HepG2 (cell line): ENCODE measurements around the gene TBCD. TPM values are rescaled to one million over a fixed set of nuclear protein-coding genes. Genes with fewer than 3 reads are reported as not detected.
A peak's percentile ranks its signal among the peaks of the same experiment; 100 is the strongest.

Experiments used
- ATAC-seq: fragments of 200-7000 bp; cut with Tn5 transposase; 3 replicates; pipeline ENCODE4 v1.9.1; 2020; ENCODE audit warnings: mild to moderate bottlenecking, moderate library complexity
- BruUV-seq: library from RNA; stranded (reverse); fragments of 400-500 nt; replicated peaks from 2 replicates; lab custom pipeline; 2021; lab: Mats Ljungman, UMichigan
- CTCF ChIA-PET: fragments of 300-600 bp; formaldehyde crosslinking; extraction: SDS; loops from one replicate; lab custom pipeline; 2021; ENCODE audit warnings: low total read pairs, inconsistent platforms, low intra/inter-chr PET ratio; lab: Yijun Ruan, JAX
- POLR2A ChIA-PET: fragments of 350-600 bp; sonication (Branson Sonifier 250); formaldehyde crosslinking; loops from one replicate; lab custom pipeline; 2020; ENCODE audit warnings: antibody characterized with exemption, inconsistent platforms; lab: Yijun Ruan, JAX
- DNase-seq: peaks from one replicate; pipeline ENCODE4 v3.0.0-alpha.2; 2015; ENCODE audit warnings: low spot score
- FAIRE-seq: peaks from 3 replicates; lab custom pipeline; 2011; peaks lifted over from hg19 to GRCh38; lab: Jason Lieb, UNC
- H2AFZ ChIP-seq: one replicate; pipeline ENCODE4 v1.6.1; 2011; ENCODE audit warnings: low read length, inconsistent platforms
- H3K27ac ChIP-seq: fragments of 300-600 bp; 3 replicates; pipeline ENCODE4 v1.8.0; 2011; ENCODE audit warnings: mixed run types, mild to moderate bottlenecking, mixed read lengths, low read length, inconsistent platforms; ENCODE audit not compliant: insufficient read depth; ENCODE audit errors: extremely low read length
- H3K27me3 ChIP-seq, 2 experiments: fragments of 200-600 bp in 1 of 2; 2 replicates in 1 of 2; 3 replicates in 1 of 2; pipeline versions ENCODE4 v1.6.0 to v1.8.0; 2011; ENCODE audit warnings: low read length in 2 of 2, mild to moderate bottlenecking in 2 of 2, moderate library complexity in 2 of 2, inconsistent platforms in 1 of 2; ENCODE audit not compliant: insufficient read depth in 2 of 2, control insufficient read depth in 1 of 2
- H3K36me3 ChIP-seq, 2 experiments: fragments of 200-600 bp in 1 of 2; replicated peaks in 1 of 2; 2 replicates in 1 of 2; 3 replicates in 1 of 2; pipeline versions ENCODE4 v1.5.1 to v1.8.0; 2011; ENCODE audit warnings: low read length in 2 of 2, inconsistent platforms in 1 of 2; ENCODE audit not compliant: insufficient read depth in 2 of 2, control insufficient read depth in 1 of 2
- H3K4me1 ChIP-seq: 2 replicates; pipeline ENCODE4 v1.5.1; 2012; ENCODE audit warnings: low read length, inconsistent platforms; ENCODE audit not compliant: insufficient read depth
- H3K4me2 ChIP-seq: 2 replicates; pipeline ENCODE4 v1.6.0; 2011; ENCODE audit warnings: low read depth, low read length, inconsistent platforms
- H3K4me3 ChIP-seq, 3 experiments: fragments of 200-600 bp in 1 of 3; sonication (generic), shearing (Covaris generic) in 1 of 3; replicated peaks in 1 of 3; 2 replicates each; pipeline ENCODE4 v1.5.1; 2011 to 2016; ENCODE audit warnings: low read length in 3 of 3, inconsistent platforms in 2 of 3, low read depth in 2 of 3, mild to moderate bottlenecking in 2 of 3, control low read depth in 1 of 3, mixed read lengths in 1 of 3; ENCODE audit not compliant: insufficient read depth in 1 of 3
- H3K79me2 ChIP-seq: one replicate; pipeline ENCODE4 v1.6.1; 2011; ENCODE audit warnings: low read length, inconsistent platforms; ENCODE audit not compliant: insufficient read depth
- H3K9ac ChIP-seq: 2 replicates; pipeline ENCODE4 v1.6.0; 2011; ENCODE audit warnings: mild to moderate bottlenecking, low read depth, low read length, inconsistent platforms; ENCODE audit not compliant: insufficient read depth
- H3K9me3 ChIP-seq: 2 replicates; pipeline ENCODE4 v1.5.1; 2012; ENCODE audit warnings: mild to moderate bottlenecking, low read length
- H4K20me1 ChIP-seq: 2 replicates; pipeline ENCODE4 v1.6.0; 2011; ENCODE audit warnings: inconsistent platforms, mild to moderate bottlenecking, low read length, moderate library complexity; ENCODE audit not compliant: insufficient read depth
- HDAC1 ChIP-seq: sonication (generic); formaldehyde crosslinking; IDR thresholded peaks from 2 replicates; pipeline ENCODE4 v1.5.1; 2020; ENCODE audit warnings: mild to moderate bottlenecking, missing genetic modification reagents
- KDM6A ChIP-seq: IDR thresholded peaks from 2 replicates; pipeline ENCODE4 v1.6.1; 2016; ENCODE audit warnings: low read depth
- ZSCAN20 ChIP-seq: sonication (generic); formaldehyde crosslinking; IDR thresholded peaks from 2 replicates; pipeline ENCODE4 v1.4.0; 2020; ENCODE audit warnings: missing genetic modification reagents, mild to moderate bottlenecking, borderline replicate concordance
- WGBS: methylation state at CpG from one replicate; pipeline ENCODE4 v1.1.6; 2017; ENCODE audit warnings: low lambda C conversion rate; 5-methylcytosine and 5-hydroxymethylcytosine counted together
- in situ Hi-C: cut with HindIII; loops from 2 replicates; pipeline ENCODE4 v1.10.0; 2017; ENCODE audit warnings: low pct_unique_long_range_greater_than_20kb; ENCODE audit not compliant: extremely low pct_ligation_motif_present
- intact Hi-C: fragments of 100-400 bp; cut with micrococcal nuclease; formaldehyde crosslinking; loops from one replicate; pipeline ENCODE4 v1.10.0; 2022; ENCODE audit not compliant: unreplicated experiment
- polyA plus RNA-seq, 8 experiments: library from polyadenylated mRNA; depleted of rRNA in 3 of 8; stranded (reverse) in 7 of 8; unstranded in 1 of 8; fragments of >200 nt; fragmentation: Illumina TruSeq in 4 of 8; extraction: Trizol in 4 of 8; gene quantifications; 2 replicates each; pipeline versions ENCODE4 v1.2.1 to v1.2.3, GENCODE V29; 2011 to 2016; ENCODE audit warnings: low read depth in 4 of 8, missing spikeins in 1 of 8, mixed read lengths in 1 of 8; ENCODE audit not compliant: insufficient read depth in 1 of 8
- total RNA-seq, 5 experiments: library from RNA; depleted of rRNA; stranded (reverse); fragments of >200 nt; fragmentation: Illumina TruSeq; extraction: Trizol; gene quantifications; 2 replicates each; pipeline ENCODE4 v1.2.3, GENCODE V29; 2016; ENCODE audit warnings: low read depth in 1 of 5
- TF ChIP-seq, protein P1 (sequence below): sonication (generic); formaldehyde crosslinking; IDR thresholded peaks from 2 replicates; pipeline ENCODE4 v1.4.0; 2020; ENCODE audit warnings: low read depth, missing genetic modification reagents

TBCD gene
- total and polyA plus RNA-seq, 2 of the 13 experiments (the other 11 are each of a cell fraction or from before 2014, with no cell fraction given): 33.9 to 54.8 TPM

DNA sequence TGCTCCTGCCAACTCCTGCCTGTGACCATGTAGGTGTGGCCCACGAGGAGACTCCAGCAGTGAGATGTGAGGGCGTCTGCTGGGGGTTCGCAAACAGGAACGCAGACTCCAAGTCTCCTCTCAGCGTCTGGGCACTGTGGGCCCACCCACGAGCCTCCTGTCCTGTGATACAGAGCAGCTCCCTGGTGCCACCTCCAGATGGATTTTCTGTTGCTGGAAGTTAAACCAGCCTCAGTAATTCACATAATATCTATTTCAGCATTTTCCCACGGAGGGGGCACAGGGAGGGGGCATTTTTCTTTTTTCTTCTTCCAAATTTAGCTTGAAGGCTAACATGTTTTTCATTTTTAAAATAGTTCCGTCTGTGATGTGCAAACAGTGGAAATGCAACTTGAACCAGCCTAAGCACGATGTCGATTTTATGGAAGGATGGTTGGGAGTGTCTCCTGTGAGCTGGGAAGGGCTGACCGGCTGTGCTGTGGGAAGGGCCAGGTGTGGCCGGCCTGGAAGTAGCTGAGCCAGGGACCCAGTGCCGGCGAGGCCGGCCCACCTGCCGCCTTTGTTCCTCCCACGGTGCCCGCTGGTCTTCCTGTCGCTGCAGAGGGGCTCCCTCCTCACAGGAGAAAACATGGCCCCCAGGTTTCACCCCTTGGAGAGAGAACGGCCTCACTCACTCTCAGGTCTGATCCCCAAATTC lies 49.5 kb upstream of the TBCD start:
- Histone ChIP-seq H3K4me1 (peaks cover 69% of the 10 kb centered on the region), H3K4me2 (peak overlapping the region; percentile 21), H2AFZ (no peak overlapping the region), H3K27ac (no peak overlapping the region), H3K9me3 (no peaks in the 10 kb centered on the region), H3K9ac (no peak overlapping the region), H3K27me3 (peaks cover 0 to 24% of the 10 kb centered on the region in 2 experiments; a peak in 2 of 5 replicates), H3K79me2 (no peaks in the 10 kb centered on the region), H4K20me1 (no peaks in the 10 kb centered on the region), H3K36me3 (no peaks in the 10 kb centered on the region), H3K4me3 (no peak overlapping the region)
- WGBS: 17% methylated on average over 17 of the region's 20 CpGs
- in situ Hi-C loops (no loop called here), intact Hi-C loops (no loop called here)
- TF ChIP-seq KDM6A (CRISPR knock-in tag): no peak
- no peak for TF ChIP-seq ZSCAN20 (CRISPR knock-in tag)
- TF ChIP-seq, protein P1, sequence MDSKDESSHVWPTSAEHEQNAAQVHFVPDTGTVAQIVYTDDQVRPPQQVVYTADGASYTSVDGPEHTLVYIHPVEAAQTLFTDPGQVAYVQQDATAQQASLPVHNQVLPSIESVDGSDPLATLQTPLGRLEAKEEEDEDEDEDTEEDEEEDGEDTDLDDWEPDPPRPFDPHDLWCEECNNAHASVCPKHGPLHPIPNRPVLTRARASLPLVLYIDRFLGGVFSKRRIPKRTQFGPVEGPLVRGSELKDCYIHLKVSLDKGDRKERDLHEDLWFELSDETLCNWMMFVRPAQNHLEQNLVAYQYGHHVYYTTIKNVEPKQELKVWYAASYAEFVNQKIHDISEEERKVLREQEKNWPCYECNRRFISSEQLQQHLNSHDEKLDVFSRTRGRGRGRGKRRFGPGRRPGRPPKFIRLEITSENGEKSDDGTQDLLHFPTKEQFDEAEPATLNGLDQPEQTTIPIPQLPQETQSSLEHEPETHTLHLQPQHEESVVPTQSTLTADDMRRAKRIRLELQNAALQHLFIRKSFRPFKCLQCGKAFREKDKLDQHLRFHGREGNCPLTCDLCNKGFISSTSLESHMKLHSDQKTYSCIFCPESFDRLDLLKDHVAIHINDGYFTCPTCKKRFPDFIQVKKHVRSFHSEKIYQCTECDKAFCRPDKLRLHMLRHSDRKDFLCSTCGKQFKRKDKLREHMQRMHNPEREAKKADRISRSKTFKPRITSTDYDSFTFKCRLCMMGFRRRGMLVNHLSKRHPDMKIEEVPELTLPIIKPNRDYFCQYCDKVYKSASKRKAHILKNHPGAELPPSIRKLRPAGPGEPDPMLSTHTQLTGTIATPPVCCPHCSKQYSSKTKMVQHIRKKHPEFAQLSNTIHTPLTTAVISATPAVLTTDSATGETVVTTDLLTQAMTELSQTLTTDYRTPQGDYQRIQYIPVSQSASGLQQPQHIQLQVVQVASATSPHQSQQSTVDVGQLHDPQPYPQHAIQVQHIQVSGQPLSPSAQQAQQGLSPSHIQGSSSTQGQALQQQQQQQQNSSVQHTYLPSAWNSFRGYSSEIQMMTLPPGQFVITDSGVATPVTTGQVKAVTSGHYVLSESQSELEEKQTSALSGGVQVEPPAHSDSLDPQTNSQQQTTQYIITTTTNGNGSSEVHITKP (CRISPR knock-in tag): no peak
- TF ChIP-seq HDAC1 (CRISPR knock-in tag): 0 out of 2 replicates have a peak, but pooled peaks have one; percentile 19
- ChIA-PET POLR2A (interaction anchor here (1.3 kb wide), 1 partner anchor 14 kb away, joined by 5 read pairs; the partner anchor contains the start of gene FN3KRP), CTCF (no interaction called here)
- DNase-seq: no peak
- no peak for ATAC-seq
- no peak for FAIRE-seq
- no TSS peak for BruUV-seq
